Measurements from ENCODE around the gene ATXN7L1.

- TF ChIP-seq YY1 (IDR thresholded peaks at IDR 0.05; ENCODE audit: insufficient read depth, insufficient read length) (no peak), ZNF274 (IDR thresholded peaks at IDR 0.05; ENCODE audit: low read depth, low read length) (no peak), SUZ12 (IDR thresholded peaks at IDR 0.05; ENCODE audit: extremely low read depth, insufficient read depth, insufficient read length) (no peak)
These were observed 308.6 kb downstream of the ATXN7L1 start for GRCh38 chr7:105567821-105568220.
